Measurements from ENCODE around the gene FKBP4. TPM values are rescaled to one million over a fixed set of nuclear protein-coding genes. Genes with fewer than 3 reads are reported as not detected.
A peak's percentile ranks its signal among the peaks of the same experiment; 100 is the strongest.

Gene FKBP4
- total and polyA plus RNA-seq, 2 of the 8 experiments (the other 6 are each of a cell fraction or from before 2014, with no cell fraction given): 72.6 to 243 TPM

DNA sequence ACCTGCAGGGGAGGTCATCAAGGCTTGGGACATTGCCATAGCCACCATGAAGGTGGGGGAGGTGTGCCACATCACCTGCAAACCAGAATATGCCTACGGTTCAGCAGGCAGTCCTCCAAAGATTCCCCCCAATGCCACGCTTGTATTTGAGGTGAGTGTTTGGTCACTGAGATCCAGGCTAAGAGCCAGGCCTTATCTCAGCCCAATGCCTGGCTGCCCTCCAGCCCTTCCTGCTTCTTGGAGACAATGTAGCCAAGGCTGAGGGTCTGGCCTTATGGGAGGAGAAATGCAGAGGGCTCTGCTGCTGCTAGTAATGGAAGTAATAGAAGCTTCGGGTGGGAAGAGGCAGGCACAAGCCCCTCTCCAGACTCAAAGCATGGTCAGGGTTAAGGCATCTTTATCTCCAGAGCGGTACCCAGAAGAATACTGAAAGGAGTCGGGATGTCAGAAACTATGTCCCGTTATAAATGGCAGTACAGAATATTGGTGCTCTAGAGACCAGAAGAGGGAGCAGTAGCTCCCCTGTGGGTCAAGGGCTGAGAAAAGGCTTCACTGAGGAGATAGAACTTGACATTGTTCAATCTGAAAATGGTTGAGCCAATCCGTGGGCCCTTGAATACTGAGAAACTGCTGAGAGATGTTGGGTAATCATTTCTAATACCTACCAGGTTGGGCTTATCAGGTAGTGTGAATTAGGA, 3.1 kb downstream of the FKBP4 start:
- peaks cover 0 to 25% of the 10 kb centered on the region in 2 experiments; a peak in 2 of 4 replicates for H3K79me2 ChIP-seq (ENCODE audit: control insufficient read depth in 1 of 2, insufficient read depth in 2 of 2, low read length in 2 of 2)
- H3K36me3 ChIP-seq (ENCODE audit: control insufficient read depth in 2 of 4, insufficient read depth in 4 of 4, low read length in 3 of 4): peaks cover 37 to 59% (median 50%) of the 10 kb centered on the region in 4 experiments

More for the DNA sequence above, 3.1 kb downstream of the FKBP4 start:
- no peak overlapping the region for H3K18ac ChIP-seq (ENCODE audit: extremely low read depth, low read length)
- H3K9me3 ChIP-seq (ENCODE audit: insufficient read depth in 2 of 2, low read depth in 1 of 2, low read length in 1 of 2): no peaks in the 10 kb centered on the region
- H3K4ac ChIP-seq (replicated peaks; ENCODE audit: insufficient read length, low read depth, low read length): no peak overlapping the region
- DNase-seq (ENCODE audit: low read depth in 1 of 2, low spot score in 2 of 2): no peak
- H3K23ac ChIP-seq (ENCODE audit: insufficient read length): no peak overlapping the region
- H4K20me1 ChIP-seq (replicated peaks in 1 of 2; ENCODE audit: control insufficient read depth in 1 of 2, insufficient read depth in 2 of 2, low read length in 2 of 2): peaks cover 14 to 22% of the 10 kb centered on the region in 2 experiments
- H4K5ac ChIP-seq (ENCODE audit: insufficient read length, low read depth, low read length): no peak overlapping the region
- H3K79me1 ChIP-seq (ENCODE audit: low read depth, low read length): peaks cover 5% of the 10 kb centered on the region; the same call in 1 of the 2 replicates
- H3K9ac ChIP-seq (replicated peaks in 1 of 4; ENCODE audit: extremely low read depth in 1 of 4, low read depth in 3 of 4, low read length in 3 of 4): no peak overlapping the region
- no peak overlapping the region for H3K4me3 ChIP-seq (ENCODE audit: extremely low read depth in 1 of 4, insufficient read depth in 2 of 4, low read depth in 3 of 4, low read length in 4 of 4)
- no peak overlapping the region for H3K14ac ChIP-seq (ENCODE audit: insufficient read length)
- no peak overlapping the region for H2AK5ac ChIP-seq (ENCODE audit: low read depth, low read length)
- H4K91ac ChIP-seq (replicated peaks; ENCODE audit: insufficient read length, low read length): no peak overlapping the region
- no peak overlapping the region for H2BK5ac ChIP-seq (ENCODE audit: low read depth, low read length)
- no peak overlapping the region for H2BK120ac ChIP-seq (replicated peaks; ENCODE audit: low read depth, low read length)
- H4K8ac ChIP-seq (ENCODE audit: extremely low read depth, insufficient read depth, low read length): no peak overlapping the region
- no peak overlapping the region for H2BK20ac ChIP-seq (ENCODE audit: low read length)
- peaks cover 11% of the 10 kb centered on the region; the same call in 1 of the 2 replicates for H3K23me2 ChIP-seq (ENCODE audit: low read depth, low read length)
- no peak overlapping the region for H2BK12ac ChIP-seq (ENCODE audit: low read depth, low read length)
- H3K56ac ChIP-seq (replicated peaks; ENCODE audit: insufficient read length, low read depth, low read length): no peak overlapping the region
- H3K27me3 ChIP-seq (replicated peaks in 1 of 4; ENCODE audit: control insufficient read depth in 3 of 4, extremely low read depth in 1 of 4, insufficient read depth in 3 of 4, low read length in 3 of 4): peaks cover 0 to 6% (median 4%) of the 10 kb centered on the region in 4 experiments; a peak in 6 of 7 replicates
- WGBS, 2 experiments (ENCODE audit: extremely low coverage in 1 of 2, insufficient coverage in 1 of 2, insufficient read length in 1 of 2, insufficient replicate concordance in 2 of 2, low coverage in 1 of 2, low lambda C conversion rate in 2 of 2, missing lambda C conversion rate in 1 of 2): 92% methylated on average over 7 of the region's 7 CpGs; no CpG with 5 or more reads in 1 of the 2 experiments
- no peak overlapping the region for H3K4me2 ChIP-seq (ENCODE audit: insufficient read depth in 1 of 2, low read depth in 2 of 2, low read length in 2 of 2)
- H3K4me1 ChIP-seq (replicated peaks in 1 of 4; ENCODE audit: control insufficient read depth in 3 of 4, insufficient read depth in 4 of 4, low read length in 3 of 4): peaks cover 2 to 5% (median 4%) of the 10 kb centered on the region in 4 experiments; a peak in 4 of 7 replicates
- TF ChIP-seq, protein P1, sequence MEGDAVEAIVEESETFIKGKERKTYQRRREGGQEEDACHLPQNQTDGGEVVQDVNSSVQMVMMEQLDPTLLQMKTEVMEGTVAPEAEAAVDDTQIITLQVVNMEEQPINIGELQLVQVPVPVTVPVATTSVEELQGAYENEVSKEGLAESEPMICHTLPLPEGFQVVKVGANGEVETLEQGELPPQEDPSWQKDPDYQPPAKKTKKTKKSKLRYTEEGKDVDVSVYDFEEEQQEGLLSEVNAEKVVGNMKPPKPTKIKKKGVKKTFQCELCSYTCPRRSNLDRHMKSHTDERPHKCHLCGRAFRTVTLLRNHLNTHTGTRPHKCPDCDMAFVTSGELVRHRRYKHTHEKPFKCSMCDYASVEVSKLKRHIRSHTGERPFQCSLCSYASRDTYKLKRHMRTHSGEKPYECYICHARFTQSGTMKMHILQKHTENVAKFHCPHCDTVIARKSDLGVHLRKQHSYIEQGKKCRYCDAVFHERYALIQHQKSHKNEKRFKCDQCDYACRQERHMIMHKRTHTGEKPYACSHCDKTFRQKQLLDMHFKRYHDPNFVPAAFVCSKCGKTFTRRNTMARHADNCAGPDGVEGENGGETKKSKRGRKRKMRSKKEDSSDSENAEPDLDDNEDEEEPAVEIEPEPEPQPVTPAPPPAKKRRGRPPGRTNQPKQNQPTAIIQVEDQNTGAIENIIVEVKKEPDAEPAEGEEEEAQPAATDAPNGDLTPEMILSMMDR (IDR thresholded peaks at IDR 0.05; ENCODE audit: control extremely low read depth in 1 of 3, insufficient read depth in 1 of 3, low read depth in 1 of 3, low read length in 3 of 3): peak in 2 of 3 experiments; percentile 19 to 21; a peak in 3 of 4 replicates
- TF ChIP-seq PHF8 (conservative IDR thresholded peaks at IDR 0.05; ENCODE audit: low read depth, low read length) (no peak), RAD21 (IDR thresholded peaks at IDR 0.05 in 1 of 2, conservative IDR thresholded peaks at IDR 0.05 in 1 of 2; ENCODE audit: low read depth in 2 of 2, low read length in 2 of 2) (0 out of 4 replicates have a peak, but pooled peaks of 1 of the 2 experiments have one; percentile 1)
- ChIA-PET CTCF (ENCODE audit: partially characterized antibody) (interaction anchor here (0.6 to 1.3 kb wide), 5 partner anchors 9 to 116 kb away, joined by 3 to 5 read pairs (median 4); no protein-coding TSS in a partner anchor), POLR2A (ENCODE audit: partially characterized antibody) (interaction anchor here (1.6 to 5.0 kb wide), 3 partner anchors 14 to 166 kb away, joined by 4 to 54 read pairs (median 15); partner anchors contain the start of gene ITFG2)
- H2AFZ ChIP-seq (ENCODE audit: low read length): no peak overlapping the region
- no peak for FAIRE-seq
- no peak overlapping the region for H3K27ac ChIP-seq (ENCODE audit: low read depth, low read length)
- no peak overlapping the region for H2BK15ac ChIP-seq (ENCODE audit: low read length)
